ENCODE results near the gene SLCO2A1.

SLCO2A1 gene

GRCh38 chr3:133928903-133929607 is 100.7 kb downstream of the SLCO2A1 start:
- DNase-seq, result no peak

- DNase-seq, result no peak
Observed at GRCh38 chr3:133928136-133928893, 101.4 kb downstream of the SLCO2A1 start.

GRCh38 chr3:133927540-133928066 is 102.1 kb downstream of the SLCO2A1 start:
- peak; percentile 55 for DNase-seq

GRCh38 chr3:133926736-133927539 is 102.8 kb downstream of the SLCO2A1 start:
- no peak for DNase-seq

- no peak for DNase-seq
Observed at GRCh38 chr3:133925960-133926735, 103.6 kb downstream of the SLCO2A1 start.

- DNase-seq, result no peak
Observed at GRCh38 chr3:133924041-133924440, 105.7 kb downstream of the SLCO2A1 start.

GRCh38 chr3:133921592-133921991 is 108.1 kb downstream of the SLCO2A1 start:
- DNase-seq, result no peak

GRCh38 chr3:133917144-133917543 is 112.6 kb downstream of the SLCO2A1 start:
- no peak for DNase-seq

- no peak for DNase-seq
Observed at GRCh38 chr3:133915685-133916658, 113.8 kb downstream of the SLCO2A1 start.

GRCh38 chr3:133914839-133915600 is 114.7 kb downstream of the SLCO2A1 start:
- DNase-seq, result no peak

GRCh38 chr3:133910422-133910821 is 119.3 kb downstream of the SLCO2A1 start:
- DNase-seq, result no peak

- DNase-seq, result no peak
Observed at GRCh38 chr3:133905376-133905775, 124.3 kb downstream of the SLCO2A1 start.

- no peak for DNase-seq
Observed at GRCh38 chr3:133901847-133902246, 127.9 kb downstream of the SLCO2A1 start.

GRCh38 chr3:133901083-133901482 is 128.6 kb downstream of the SLCO2A1 start:
- no peak for DNase-seq

- no peak for DNase-seq
Observed at GRCh38 chr3:133899311-133899710, 130.4 kb downstream of the SLCO2A1 start.

- DNase-seq, result no peak
Observed at GRCh38 chr3:133897547-133897946, 132.2 kb downstream of the SLCO2A1 start.

GRCh38 chr3:133896002-133896761 is 133.5 kb downstream of the SLCO2A1 start:
- no peak for DNase-seq

- DNase-seq, result no peak
Observed at GRCh38 chr3:133895208-133896001, 134.3 kb downstream of the SLCO2A1 start, which contains the start of gene RAB6B. RAB6B (minus strand) TSS chr3:133895882; CDS start chr3:133895466, 416 bp downstream.

All from activated effector memory CD4-positive, alpha-beta T cell treated with Interleukin-2 at 50 U/mL for 16 hours (primary cell).